ENCODE measurements around the gene ZMYND11.

ZMYND11 gene

DNA sequence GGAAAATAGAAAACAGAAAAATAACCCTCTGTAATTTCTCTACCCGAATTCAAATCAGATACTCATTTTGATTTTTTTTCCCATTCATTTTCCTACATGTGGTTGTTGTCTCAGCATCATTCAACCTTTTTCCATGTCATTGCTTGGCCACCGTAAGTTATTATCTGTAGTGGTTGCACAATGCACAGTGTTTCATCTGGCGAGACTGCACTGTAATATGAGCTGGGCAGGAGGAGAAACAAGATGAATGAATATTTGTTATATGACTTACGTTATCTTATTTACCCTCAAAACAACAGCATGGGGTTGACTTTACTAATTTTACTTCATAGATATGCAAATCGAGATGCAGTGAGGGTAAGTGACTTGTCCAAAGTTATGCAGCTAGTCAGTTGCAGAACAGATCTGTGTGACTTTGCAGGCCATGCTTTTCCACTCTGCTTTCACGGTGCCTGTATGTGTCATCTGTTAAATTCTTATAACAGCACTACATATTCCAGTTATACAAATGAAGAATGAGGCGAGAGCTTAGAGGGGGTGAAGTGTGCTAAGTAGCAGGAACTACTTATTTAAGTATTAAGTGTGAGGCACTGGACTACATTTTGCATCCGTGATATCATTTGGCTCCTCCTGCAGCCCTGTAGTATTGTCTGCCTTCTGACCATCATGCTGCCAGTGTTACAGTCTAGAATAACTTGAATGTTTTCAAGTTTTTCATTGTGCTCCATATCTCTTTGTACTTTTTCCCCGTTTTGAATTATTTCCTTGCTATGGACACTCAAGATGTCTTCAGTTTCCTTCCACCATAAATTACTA lies 56.7 kb downstream of the ZMYND11 start:
- no peak for DNase-seq (ENCODE audit: low spot score)

DNA sequence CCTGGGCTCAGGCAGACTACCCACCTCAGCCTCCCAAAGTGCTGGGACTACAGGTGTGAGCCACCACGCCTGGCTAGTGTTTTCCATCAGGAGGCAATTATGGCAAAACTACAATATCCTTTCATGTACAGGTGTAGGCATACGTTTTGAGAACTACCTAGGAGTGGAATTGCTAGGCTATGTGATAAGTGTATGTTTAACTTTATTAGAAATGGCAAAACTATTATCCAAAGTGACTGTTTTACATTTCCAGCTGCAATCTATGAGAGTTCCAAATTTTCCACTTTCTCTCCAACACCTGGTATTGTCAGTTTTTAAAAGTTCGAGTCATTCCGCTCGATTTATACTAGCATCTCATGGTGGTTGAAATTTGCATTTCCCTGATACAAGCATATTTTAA lies 59.0 kb downstream of the ZMYND11 start:
- DNase-seq (ENCODE audit: low spot score) = no peak

DNA sequence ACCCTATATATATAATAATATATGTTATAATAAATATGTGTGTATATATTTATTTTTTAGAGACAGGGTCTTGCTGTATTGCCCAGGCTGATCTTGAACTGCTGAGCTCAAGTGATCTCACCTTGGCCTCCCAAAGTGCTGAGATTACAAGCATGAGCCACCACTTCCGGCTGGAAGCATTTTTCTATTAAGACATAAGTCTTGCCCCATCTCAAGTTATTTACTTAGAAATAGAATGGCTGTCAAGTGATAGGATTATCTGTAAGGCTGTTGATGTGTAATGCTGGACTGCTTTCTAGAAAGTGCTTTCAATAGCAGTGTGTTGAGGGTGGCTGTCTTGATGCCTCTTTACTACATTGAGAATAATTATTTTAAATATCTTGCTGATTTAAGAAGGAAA lies 65.2 kb downstream of the ZMYND11 start:
- no peak for DNase-seq (ENCODE audit: low spot score)

DNA sequence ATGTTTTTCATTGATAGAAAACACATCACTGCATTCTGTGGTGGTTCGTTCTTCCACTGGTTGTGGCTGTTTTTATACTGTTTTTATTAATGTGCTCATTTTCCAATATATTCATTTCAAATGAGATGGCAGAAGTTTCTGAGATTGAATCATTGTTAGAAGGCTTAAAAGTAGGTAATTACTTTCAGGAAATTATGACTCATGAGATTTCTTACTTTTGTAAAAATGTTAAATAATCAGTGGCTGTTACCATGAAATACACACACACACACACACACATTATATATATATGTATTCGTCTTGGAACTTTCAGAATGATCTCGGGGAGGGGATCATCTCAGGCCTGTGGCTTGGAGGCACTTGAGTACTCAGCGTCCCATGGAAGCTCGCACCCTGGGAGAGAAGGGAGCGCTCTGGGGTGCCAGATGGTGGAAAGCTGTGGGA lies 66.1 kb downstream of the ZMYND11 start:
- DNase-seq (ENCODE audit: low spot score) = no peak

DNA sequence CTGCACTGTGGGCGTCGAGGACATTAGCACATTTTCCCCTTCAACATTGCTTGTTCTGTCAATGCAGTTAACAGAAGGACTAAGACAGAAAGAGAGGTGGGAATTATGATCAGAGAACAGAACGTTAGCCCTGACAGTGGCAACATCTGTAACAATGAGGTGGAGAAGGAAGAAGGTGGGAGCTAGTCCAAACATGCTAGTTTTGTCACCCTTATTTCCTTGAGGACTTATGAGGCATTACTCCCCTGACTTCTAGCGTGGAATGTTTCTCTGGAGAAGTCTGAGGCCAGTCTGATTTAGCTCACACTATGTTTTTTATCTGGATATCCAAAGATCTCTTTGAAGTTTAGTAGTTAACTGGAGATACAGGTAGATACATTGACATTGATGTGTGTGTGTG lies 73.4 kb downstream of the ZMYND11 start:
- no peak for DNase-seq (ENCODE audit: low spot score)

DNA sequence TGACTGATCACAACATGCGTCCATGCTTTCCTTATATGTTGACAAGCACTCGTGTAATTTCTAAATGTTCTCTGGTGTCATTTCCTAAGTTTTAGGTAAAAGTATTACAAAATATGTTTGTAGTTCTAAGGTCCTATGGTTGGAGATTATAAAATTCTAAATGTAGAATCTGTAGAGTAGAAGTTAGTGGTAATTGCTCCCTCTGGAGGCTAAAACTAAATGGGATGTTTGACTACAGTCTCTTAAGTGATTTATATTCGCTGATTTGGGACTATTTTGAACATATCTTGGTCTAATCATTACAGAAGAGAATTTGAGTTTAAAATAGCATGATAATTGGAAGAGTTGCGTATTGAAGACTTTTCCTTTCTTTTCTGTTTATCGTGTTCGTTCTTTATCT lies 74.1 kb downstream of the ZMYND11 start:
- no peak for DNase-seq (ENCODE audit: low spot score)

DNA sequence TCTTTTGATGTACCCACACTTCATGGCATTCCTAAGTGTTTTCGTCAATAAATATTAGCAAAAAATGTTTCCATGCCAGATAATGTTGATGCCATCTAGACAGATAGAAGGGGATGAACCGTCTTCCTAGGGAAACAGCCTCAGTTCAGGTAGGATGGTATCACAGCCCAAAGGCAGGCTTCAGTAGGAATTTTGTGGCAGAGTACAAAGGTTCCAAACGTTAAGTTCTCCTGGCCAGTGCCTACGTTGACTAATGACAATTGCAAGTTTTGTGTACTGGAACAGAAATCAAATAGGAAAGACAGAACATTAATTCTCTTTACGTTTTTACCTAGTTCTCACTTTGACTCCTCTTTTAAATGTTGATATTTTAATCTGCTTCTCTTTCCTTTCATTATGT lies 75.0 kb downstream of the ZMYND11 start:
- no peak for DNase-seq (ENCODE audit: low spot score)

DNA sequence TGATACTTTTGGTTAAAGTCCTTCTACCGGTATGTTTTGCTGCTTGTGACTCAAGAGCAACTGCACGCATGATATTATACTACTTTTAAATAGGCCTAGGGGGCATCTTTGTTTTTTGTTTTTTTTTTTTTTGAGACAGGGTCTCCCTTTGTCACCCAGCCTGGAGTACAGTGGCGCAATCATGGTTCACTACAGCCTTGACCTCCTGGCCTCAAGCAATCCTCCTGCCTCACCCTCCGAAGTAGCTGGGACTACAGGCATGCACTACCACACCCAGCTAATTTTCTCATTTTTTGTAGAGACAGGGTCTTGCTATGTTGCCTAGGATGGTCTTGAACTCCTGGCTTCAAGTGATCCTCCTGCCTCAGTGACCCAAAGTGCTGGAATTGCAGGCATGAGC lies 80.2 kb downstream of the ZMYND11 start:
- no peak for DNase-seq (ENCODE audit: low spot score)

DNA sequence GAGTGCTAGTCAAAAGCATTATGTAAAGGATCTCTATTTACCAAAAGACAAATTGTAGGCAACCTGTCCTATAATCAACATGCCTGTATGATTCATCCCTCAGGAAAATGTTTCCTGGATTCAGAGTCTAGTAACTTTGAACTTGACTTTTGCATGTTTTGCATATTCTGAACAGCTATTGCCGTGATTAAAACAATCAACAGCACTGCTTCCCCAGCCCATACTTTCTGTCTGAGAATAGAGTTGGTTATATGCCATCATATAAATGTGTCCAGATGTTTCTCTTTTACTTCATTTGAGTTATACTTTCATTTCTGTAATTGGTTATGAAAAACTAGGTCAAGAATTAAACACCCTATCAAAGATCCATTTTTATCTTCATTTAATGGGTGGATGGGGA lies 83.5 kb downstream of the ZMYND11 start:
- no peak for DNase-seq (ENCODE audit: low spot score)

DNA sequence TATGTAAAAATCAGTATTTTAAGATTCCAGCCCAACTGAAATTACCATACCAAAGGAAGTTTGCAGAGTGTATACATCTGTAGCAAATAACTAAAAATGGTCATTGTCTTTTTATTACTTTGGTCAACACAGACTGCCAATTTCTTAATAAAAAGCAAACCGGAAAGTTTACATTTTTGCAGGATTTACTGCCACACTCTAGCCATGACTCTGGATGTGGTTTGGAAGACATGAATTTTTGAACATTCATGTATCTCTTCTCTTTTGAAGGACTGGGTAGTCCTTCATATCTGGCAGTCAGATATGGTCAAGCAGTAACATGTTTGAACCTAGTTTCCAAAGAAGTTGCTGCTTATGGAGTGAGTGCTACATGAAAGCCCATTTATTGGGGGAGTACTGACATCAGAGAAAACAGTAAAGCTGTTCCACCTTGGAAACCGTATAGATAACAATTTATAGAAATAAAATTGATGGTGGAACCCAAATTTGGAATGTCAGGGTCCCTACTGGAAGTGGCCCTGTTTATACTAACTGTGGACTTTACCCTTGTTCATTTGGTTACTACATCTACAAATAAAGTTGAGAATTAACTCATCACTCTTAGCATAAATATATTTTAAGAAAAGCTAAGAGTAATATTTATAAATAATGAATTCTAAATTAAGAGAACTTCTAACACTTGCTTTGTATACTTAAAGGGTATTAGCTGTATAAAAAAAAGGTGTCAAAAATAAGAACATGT lies 84.6 kb downstream of the ZMYND11 start:
- no peak for DNase-seq (ENCODE audit: low spot score)

DNA sequence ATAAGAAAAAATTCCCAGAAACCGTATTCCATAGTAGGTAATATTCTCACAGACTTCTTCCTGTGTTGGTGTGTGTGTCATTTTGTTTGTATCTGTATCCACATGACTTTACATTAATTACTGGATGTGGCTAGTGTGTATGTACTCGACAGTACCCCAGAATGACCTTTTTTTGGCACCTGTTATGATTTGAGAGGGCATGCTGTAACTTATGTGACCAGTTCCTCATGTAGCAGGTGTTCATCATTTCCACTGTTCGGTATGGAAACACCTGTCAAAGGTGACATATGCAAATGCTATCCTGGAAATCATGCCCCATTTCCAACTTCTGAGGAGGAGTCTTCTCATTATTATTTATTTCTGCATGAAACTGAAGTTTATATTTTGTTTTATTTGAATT lies 89.3 kb downstream of the ZMYND11 start:
- DNase-seq (ENCODE audit: low spot score) = no peak

DNA sequence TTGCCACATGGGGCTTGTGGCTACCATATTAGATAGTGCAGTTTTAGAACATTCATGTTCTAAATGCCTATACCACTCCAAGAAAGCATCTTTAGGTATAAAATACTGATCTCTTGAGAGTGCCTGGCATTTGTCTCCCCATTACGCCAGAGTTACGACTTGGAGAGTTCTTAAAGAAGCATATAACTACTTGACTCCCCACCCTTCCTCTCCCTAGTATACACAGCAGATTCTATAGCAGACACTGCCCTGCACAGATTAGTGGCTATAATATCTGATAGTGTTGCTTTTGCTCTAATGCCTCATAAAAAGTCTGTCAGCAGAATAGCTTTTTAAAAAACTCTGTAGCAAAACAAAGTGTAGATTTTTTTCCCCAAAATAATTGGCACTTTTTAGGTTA lies 90.8 kb downstream of the ZMYND11 start:
- DNase-seq (ENCODE audit: low spot score) = no peak

DNA sequence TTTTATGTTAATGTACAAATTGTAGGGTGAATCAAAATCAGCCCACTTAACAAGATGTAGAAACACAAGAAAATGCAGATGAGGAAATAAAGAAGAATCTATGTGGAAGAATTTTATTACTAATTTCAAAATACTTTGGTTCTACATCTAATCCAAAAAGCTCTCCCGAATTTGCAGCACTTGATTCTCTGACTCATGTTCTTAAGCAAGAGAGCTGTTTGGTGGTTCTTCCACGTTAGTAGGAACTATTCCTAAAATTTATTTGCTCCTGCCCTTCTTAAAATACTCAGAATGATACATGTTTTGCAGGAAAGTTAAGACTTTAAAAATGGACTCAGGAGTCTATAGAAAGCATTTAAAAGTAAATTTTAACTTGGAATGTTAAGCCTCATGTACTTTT lies 91.8 kb downstream of the ZMYND11 start:
- DNase-seq (ENCODE audit: low spot score) = no peak

DNA sequence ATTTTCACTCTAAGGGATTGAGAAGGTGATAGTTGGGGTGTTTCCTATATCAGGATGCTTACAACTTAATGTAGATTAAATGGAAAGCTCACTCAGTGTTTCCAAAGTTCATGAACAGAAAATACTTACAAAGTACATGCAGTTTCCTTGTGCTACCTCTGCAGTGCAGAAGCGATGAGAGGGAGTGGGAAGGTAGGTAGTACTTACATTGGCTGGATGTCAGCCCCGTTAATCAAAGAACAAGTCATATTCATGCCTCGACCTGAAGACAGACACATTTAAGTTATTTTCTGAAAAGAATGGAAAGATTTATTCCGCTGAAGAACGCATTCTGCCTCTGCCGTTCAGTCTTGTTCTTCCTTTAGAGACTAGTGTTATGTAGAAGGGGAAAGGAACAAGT lies 93.1 kb downstream of the ZMYND11 start:
- no peak for DNase-seq (ENCODE audit: low spot score)

DNA sequence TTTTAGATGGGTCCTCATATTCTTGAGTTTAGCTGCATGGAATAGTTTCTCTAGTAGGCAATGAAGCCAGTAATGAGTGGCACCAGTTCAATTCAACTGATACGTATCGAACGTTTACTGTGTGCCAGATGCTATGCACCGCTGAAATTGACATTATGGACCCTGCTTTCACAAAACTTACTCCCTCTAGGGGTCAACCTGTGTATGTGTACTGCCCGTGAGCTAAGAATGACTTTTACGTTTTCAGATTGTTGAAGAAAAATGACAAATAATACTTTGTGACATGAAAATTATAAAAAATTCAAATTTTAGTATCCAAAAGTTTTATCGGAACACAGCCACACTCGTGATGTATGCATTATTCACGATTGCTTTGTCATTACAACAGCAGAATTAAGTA lies 95.5 kb downstream of the ZMYND11 start:
- DNase-seq (ENCODE audit: low spot score) = no peak

DNA sequence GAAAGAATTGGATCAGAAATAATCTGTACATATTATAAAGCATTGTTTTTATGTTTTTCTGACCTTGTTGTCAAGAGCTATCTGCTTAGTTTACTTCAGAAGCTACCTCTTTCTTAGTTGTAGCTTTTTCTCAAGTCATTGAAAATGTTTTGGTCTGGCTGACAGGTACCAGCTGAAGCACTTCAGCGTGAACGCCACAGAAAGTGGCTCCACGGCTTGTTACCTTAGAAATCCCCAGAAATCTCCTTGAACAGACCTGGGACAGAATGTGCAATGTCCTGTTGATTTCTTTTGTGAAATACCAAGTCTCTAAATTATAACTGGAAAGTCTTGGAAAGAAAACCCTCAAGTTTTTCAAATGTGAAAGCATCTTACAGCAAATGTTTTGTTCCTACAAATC lies 96.8 kb downstream of the ZMYND11 start:
- DNase-seq (ENCODE audit: low spot score) = no peak

DNA sequence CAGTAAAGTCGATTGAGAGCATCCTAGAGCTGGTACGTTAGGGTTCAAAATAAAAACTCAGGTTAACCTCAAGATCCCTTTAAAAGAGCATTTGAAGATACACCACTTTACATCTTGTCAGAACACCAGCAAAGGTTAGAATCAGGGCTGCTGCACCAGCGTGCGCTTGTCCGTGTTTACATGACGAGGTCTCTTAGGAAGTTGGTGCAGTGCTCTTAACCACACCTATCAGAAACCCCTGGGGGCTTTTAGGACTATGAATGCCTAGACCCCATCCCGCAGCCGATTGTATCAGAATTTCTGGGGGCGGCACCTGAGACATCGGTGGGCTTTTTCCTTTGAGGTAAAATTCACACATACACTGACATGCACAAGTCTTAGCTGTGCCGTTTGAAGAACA lies 97.6 kb downstream of the ZMYND11 start:
- no peak for DNase-seq (ENCODE audit: low spot score)

DNA sequence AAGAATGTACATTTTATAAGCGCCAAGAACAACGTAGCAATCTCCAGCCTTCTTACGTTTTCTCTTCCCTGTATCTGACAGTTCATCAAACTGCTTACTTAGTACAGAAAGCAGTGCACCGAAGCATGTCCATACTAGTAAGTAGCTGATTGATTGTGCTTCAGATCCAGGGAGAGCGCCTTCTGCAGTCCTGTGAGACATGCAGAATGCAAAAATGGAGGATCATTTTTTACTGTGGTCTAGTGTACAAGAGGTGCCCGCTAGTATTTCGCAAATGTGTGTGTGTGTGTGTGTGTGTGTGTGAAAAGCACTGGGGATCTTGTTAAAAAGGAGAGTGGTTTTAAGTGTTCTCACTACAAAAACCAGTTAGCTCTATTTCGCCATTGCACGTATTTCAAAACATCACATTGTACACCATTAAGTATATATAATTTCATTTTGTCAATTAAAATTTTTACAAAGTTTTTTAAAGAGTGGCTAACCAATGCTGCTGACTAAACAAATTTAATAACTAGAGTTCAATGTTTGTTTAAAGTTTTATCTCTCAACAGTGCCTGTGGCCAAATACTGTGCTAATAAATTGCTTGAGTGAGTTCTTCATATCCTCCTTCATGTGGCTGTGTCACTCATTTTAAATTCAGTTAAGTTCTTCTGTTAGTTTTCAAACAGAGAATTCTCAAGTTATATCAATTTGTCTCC lies 99.6 kb downstream of the ZMYND11 start:
- DNase-seq (ENCODE audit: low spot score) = no peak

DNA sequence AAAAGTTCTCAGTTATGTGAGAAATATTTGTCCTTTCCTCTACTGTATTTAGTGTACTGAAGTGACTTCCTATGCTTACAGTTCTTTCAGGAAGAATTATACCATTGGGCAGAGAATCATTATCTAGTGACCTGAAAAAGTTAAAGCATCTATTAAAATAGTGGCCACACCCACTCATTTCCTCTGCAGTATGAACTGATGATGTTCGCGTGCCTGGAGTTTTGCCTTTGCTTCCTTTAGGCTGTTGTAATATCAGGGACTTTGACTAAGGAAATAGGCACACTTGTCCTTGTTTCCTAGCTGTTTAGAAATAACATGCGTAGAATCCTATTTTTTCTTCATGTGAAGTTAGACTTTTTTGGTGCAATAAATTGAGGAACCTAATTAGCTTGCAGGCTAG lies 100.7 kb downstream of the ZMYND11 start:
- DNase-seq (ENCODE audit: low spot score) = no peak

DNA sequence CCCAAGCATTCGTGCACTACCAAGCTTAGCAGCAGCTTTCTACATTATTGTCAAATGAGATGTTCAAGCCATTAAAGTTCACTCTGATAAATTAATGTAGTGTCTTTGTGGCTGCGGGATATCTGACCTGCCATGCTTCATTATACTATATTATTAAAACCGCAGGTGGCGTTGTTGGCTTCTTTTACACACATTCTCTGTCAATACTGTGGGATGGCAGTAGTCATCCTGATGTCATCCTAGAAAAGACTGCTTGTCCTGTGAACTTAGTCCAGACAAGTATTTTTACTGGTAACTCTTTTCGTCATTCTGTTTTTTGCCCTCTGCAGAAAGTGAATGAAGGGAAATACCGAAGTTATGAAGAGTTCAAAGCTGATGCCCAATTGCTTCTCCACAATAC lies 103.9 kb downstream of the ZMYND11 start:
- no peak for DNase-seq (ENCODE audit: low spot score)

DNA sequence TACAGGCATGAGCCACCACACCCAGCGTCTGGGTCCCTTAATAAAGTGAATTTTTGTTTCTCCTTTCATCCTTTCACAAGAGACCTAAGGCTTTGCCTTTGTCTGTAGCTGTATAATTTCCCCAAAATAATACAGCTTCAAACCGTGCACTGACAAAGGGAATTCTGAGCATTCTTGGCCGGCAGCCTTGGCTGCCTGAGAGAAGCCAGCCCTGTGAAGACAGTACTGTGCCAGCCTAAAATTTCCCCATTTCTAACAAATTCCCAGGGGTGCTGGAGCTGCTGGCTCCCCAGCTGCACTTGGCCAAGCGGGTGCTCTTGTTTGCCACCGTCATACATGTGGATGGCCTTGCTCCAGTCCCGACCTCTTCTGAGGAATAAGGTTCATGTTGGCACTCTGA lies 106.2 kb downstream of the ZMYND11 start:
- no peak for DNase-seq (ENCODE audit: low spot score)

DNA sequence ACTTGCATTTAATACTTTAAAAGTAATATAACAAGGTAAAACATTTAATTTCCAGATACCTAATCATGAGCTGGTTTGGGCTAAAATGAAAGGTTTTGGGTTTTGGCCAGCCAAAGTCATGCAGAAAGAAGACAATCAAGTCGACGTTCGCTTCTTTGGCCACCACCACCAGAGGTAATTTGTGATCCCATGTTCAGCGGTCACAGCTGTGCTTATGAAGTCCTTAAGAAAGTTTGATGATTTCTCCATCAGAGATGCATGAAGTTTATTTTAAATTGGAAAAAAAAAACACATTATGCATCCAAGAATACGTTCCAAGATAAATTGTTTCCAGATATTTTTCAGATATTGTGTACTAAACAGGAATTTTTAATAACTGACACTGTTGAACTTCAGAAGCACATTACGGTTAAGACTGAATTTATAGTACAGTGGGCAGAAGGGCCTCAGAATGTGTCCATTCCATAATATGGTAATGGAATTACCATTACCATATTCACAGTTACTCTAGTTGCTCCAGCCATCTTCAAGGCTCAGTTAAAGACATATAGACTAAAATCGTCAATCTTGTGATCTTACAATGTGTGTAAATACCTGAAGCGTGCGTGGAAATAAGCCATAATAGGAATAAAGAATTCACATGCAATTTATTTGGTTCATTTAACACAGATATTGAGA lies 106.8 kb downstream of the ZMYND11 start:
- no peak for DNase-seq (ENCODE audit: low spot score)

DNA sequence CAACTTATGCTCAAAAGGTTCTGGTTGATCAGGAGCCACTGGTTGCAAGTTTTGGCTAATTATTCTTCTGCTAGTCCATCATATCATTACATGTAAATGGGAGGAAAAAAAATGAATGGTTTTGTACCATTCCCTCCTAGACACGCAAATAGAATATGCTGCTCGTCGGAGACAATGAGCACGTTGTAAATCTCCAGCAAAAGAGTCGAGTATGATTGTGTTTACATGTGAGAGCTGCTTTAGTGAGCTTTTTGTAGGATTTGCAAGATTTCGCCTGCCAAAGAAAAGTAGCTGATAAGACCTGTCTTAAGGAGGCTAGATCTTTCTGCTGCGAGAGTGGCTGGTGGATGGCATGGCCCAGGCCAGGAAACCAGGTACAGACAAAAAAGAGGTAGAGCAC lies 109.0 kb downstream of the ZMYND11 start:
- no peak for DNase-seq (ENCODE audit: low spot score)

Measured in germinal center (tissue), 1 donor.